Stomach (tissue), 4 donors: ENCODE data around the gene ZC3H14.

Source experiments
- CTCF ChIP-seq, 7 experiments: fragments of 450-650 bp in 4 of 7; fragments of 200-600 bp in 3 of 7; sonication (generic) in 3 of 7; IDR thresholded peaks; one replicate each; pipeline ENCODE4 v1.5.1; 2016 to 2019; ENCODE audit warnings: antibody characterized with exemption in 7 of 7, control low read depth in 2 of 7, mild to moderate bottlenecking in 1 of 7
- EP300 ChIP-seq: sonication (generic); formaldehyde crosslinking; IDR thresholded peaks from one replicate; pipeline ENCODE4 v1.6.1; 2017; ENCODE audit warnings: antibody characterized with exemption
- POLR2A ChIP-seq, 4 donors: fragments of 450-650 bp; IDR thresholded peaks; one replicate each; pipeline ENCODE4 v1.6.1; 2016; ENCODE audit warnings: antibody characterized with exemption in 4 of 4, control low read depth in 2 of 4, mild to moderate bottlenecking in 1 of 4, moderate library complexity in 1 of 4

GRCh38 chr14:88607829-88608228, 45.0 kb downstream of the ZC3H14 start:
- TF ChIP-seq POLR2A (IDR thresholded peaks at IDR 0.05) (no peak), CTCF (IDR thresholded peaks at IDR 0.05) (no peak), EP300 (no peak)
